GM19438 (cell line): ENCODE results near the gene CEACAM19.
"Not testable (repeated sequence)": the region's sequence is repeated elsewhere in the genome, so short reads cannot be mapped to it uniquely, and the experiment has no call there.

Source experiments
- ATAC-seq: cut with Tn5 transposase; IDR thresholded peaks from one replicate; pipeline ENCODE4 v1.9.1; 2021; ENCODE audit warnings: low read depth; ENCODE audit not compliant: unreplicated experiment

Gene CEACAM19

GRCh38 chr19:44670027-44670426 lies 1.3 kb upstream of the CEACAM19 start:
- not testable (repeated sequence) for ATAC-seq

- no peak for ATAC-seq
These were observed 944 bp downstream of the CEACAM19 start for GRCh38 chr19:44672226-44672625.

GRCh38 chr19:44673510-44673909 lies 2.2 kb downstream of the CEACAM19 start:
- ATAC-seq = no peak

GRCh38 chr19:44675521-44675920 lies 4.2 kb downstream of the CEACAM19 start:
- ATAC-seq = no peak

GRCh38 chr19:44677019-44677811 lies 5.9 kb downstream of the CEACAM19 start:
- no peak for ATAC-seq

- no peak for ATAC-seq
These were observed 9.3 kb downstream of the CEACAM19 start for GRCh38 chr19:44680536-44680935.

- no peak for ATAC-seq
These were observed 10.9 kb downstream of the CEACAM19 start for GRCh38 chr19:44681992-44682790.

GRCh38 chr19:44682807-44683206 lies 11.5 kb downstream of the CEACAM19 start:
- ATAC-seq = no peak

- ATAC-seq = no peak
These were observed 12.3 kb downstream of the CEACAM19 start for GRCh38 chr19:44683434-44684210.

- ATAC-seq = not testable (repeated sequence)
These were observed 13.1 kb downstream of the CEACAM19 start for GRCh38 chr19:44684396-44684795.

- no peak for ATAC-seq
These were observed 13.9 kb downstream of the CEACAM19 start for GRCh38 chr19:44684892-44685863.

- no peak for ATAC-seq
These were observed 14.6 kb downstream of the CEACAM19 start for GRCh38 chr19:44685877-44686276.

GRCh38 chr19:44686896-44687295 lies 15.6 kb downstream of the CEACAM19 start:
- no peak for ATAC-seq

- no peak for ATAC-seq
These were observed 16.6 kb downstream of the CEACAM19 start for GRCh38 chr19:44687888-44688287.

GRCh38 chr19:44689290-44690130 lies 18.2 kb downstream of the CEACAM19 start:
- no peak for ATAC-seq

GRCh38 chr19:44690131-44690440 lies 18.8 kb downstream of the CEACAM19 start:
- no peak for ATAC-seq

- ATAC-seq = no peak
These were observed 21.1 kb downstream of the CEACAM19 start for GRCh38 chr19:44692379-44692721.

GRCh38 chr19:44694184-44694579 lies 22.9 kb downstream of the CEACAM19 start:
- ATAC-seq = no peak

GRCh38 chr19:44696939-44697669 lies 25.8 kb downstream of the CEACAM19 start:
- ATAC-seq = no peak
